ENCODE results near the gene GAL. TPM values are rescaled to one million over a fixed set of nuclear protein-coding genes. Genes with fewer than 3 reads are reported as not detected.

Gene GAL
- total RNA-seq, 1 experiment from 2014 or later = 65.2 TPM

GRCh38 chr11:68688881-68689280 is 4.5 kb downstream of the GAL start:
- peaks cover 6% of the 10 kb centered on the region for H3K23me2 ChIP-seq (ENCODE audit: insufficient read length, low read depth, low read length, poor library complexity, severe bottlenecking)
- no peak overlapping the region for H3K4me2 ChIP-seq (ENCODE audit: insufficient read depth, insufficient read length, low read length)
- H3K23ac ChIP-seq (ENCODE audit: insufficient read length, low read depth, low read length) = no peak overlapping the region
- no peak overlapping the region for H4K91ac ChIP-seq (ENCODE audit: insufficient read length, low read depth, low read length)
- H3T11ph ChIP-seq (ENCODE audit: low read length) = no peak overlapping the region
- H3K4me1 Mint-ChIP-seq = peaks cover 35 to 48% of the 10 kb centered on the region in 2 experiments
- H3K79me2 ChIP-seq (ENCODE audit: insufficient read depth, low read length) = no peaks in the 10 kb centered on the region
- H3K27ac ChIP-seq (ENCODE audit: insufficient read length, low read depth, low read length) = no peak overlapping the region
- H3K4ac ChIP-seq (ENCODE audit: low read depth, low read length) = no peak overlapping the region
- H3K79me1 ChIP-seq (ENCODE audit: insufficient read depth, low read depth, low read length, poor library complexity, severe bottlenecking) = no peaks in the 10 kb centered on the region
- H2BK12ac ChIP-seq (ENCODE audit: insufficient read length, low read depth, low read length) = no peak overlapping the region
- H2BK120ac ChIP-seq (ENCODE audit: low read depth, low read length, poor library complexity, severe bottlenecking) = no peak overlapping the region
- no peaks in the 10 kb centered on the region for H3K9me3 ChIP-seq (ENCODE audit: control insufficient read depth, low read depth, low read length)
- peak; percentile 24 for DNase-seq
- no CpG with 5 or more reads among the region's 12 CpGs for WGBS (ENCODE audit: extremely low coverage, insufficient read length, low lambda C conversion rate)
- peaks cover 22% of the 10 kb centered on the region for H3K27me3 Mint-ChIP-seq (ENCODE audit: low read depth)
- no peak overlapping the region for H4K5ac ChIP-seq (ENCODE audit: insufficient read length, low read depth, low read length)
- no peaks in the 10 kb centered on the region; the same call in 1 of the 2 replicates for H3K4me1 ChIP-seq (ENCODE audit: insufficient read depth, low read length)
- H3K14ac ChIP-seq (ENCODE audit: insufficient read depth, low read length) = no peak overlapping the region
- no peak for TF ChIP-seq CTCF (conservative IDR thresholded peaks at IDR 0.05)
- no peak overlapping the region for H3K56ac ChIP-seq (ENCODE audit: insufficient read length, low read depth, low read length)
- H2BK5ac ChIP-seq (ENCODE audit: insufficient read length, low read length) = no peak overlapping the region
- no peaks in the 10 kb centered on the region for H4K20me1 ChIP-seq (ENCODE audit: control insufficient read depth, insufficient read depth, insufficient read length)
- H3K9me3 Mint-ChIP-seq = no peaks in the 10 kb centered on the region
- H2BK20ac ChIP-seq (ENCODE audit: low read depth, low read length, poor library complexity, severe bottlenecking) = no peak overlapping the region
- no peak overlapping the region for H3K9ac ChIP-seq (ENCODE audit: extremely low read depth, insufficient read length, low read length)
- no peak overlapping the region for H3K4me3 Mint-ChIP-seq
- H2AK5ac ChIP-seq (ENCODE audit: insufficient read length, low read length) = no peak overlapping the region
- H4K8ac ChIP-seq (replicated peaks; ENCODE audit: insufficient read length, low read depth, low read length) = no peak overlapping the region
- H3K18ac ChIP-seq (ENCODE audit: insufficient read length, low read depth, low read length) = no peak overlapping the region
- peaks cover 3 to 51% (median 32%) of the 10 kb centered on the region in 3 experiments for H3K36me3 Mint-ChIP-seq (ENCODE audit: insufficient read depth in 1 of 3, low read depth in 3 of 3)
- no peak overlapping the region for H2AFZ ChIP-seq (ENCODE audit: low read length)
- no peak overlapping the region for H3K27ac Mint-ChIP-seq
- no peak overlapping the region for H2BK15ac ChIP-seq (ENCODE audit: low read depth, low read length)
- peaks cover 12% of the 10 kb centered on the region; the same call in 1 of the 2 replicates for H3K27me3 ChIP-seq (ENCODE audit: insufficient read depth, low read length)
